ENCODE results near the gene NMNAT2. TPM values are rescaled to one million over a fixed set of nuclear protein-coding genes. Genes with fewer than 3 reads are reported as not detected.

NMNAT2 gene
- total and polyA plus RNA-seq, 2 of the 8 experiments (the other 6 are each of a cell fraction or from before 2014, with no cell fraction given) = 6.5 to 20.9 TPM

GRCh38 chr1:183411091-183411490, 7.1 kb downstream of the NMNAT2 start (continued):
- TF ChIP-seq GTF2F1 (IDR thresholded peaks at IDR 0.05; ENCODE audit: borderline replicate concordance, low read depth, low read length) = no peak
- no peak for TF ChIP-seq BACH1 (IDR thresholded peaks at IDR 0.05; ENCODE audit: low read length)
- no peak for TF ChIP-seq TAF1 (IDR thresholded peaks at IDR 0.05; ENCODE audit: low read depth, low read length)
- no peak for TF ChIP-seq MAX (IDR thresholded peaks at IDR 0.05)
- no peak for TF ChIP-seq SIN3A (conservative IDR thresholded peaks at IDR 0.05 in 1 of 2, IDR thresholded peaks at IDR 0.05 in 1 of 2; ENCODE audit: low read depth in 1 of 2, low read length in 2 of 2)
- no peak for TF ChIP-seq HDAC2 (IDR thresholded peaks at IDR 0.05; ENCODE audit: borderline replicate concordance in 1 of 2, low read depth in 2 of 2, low read length in 2 of 2)
- no peak for TF ChIP-seq FOSL1 (IDR thresholded peaks at IDR 0.05; ENCODE audit: insufficient read depth, low read depth, low read length)
